Liver (tissue), 3 donors: ENCODE measurements around the gene ZW10.

Experiments used
- EGR1 ChIP-seq, 2 donors: IDR thresholded peaks; 2 replicates each; pipeline ENCODE4 v1.6.1; 2016 to 2018; ENCODE audit warnings: antibody characterized with exemption in 2 of 2, low read depth in 2 of 2
- FOXA2 ChIP-seq: IDR thresholded peaks from 2 replicates; pipeline ENCODE4 v1.6.1; 2016; ENCODE audit warnings: antibody characterized with exemption
- GABPA ChIP-seq, 2 donors: IDR thresholded peaks in 1 of 2; conservative IDR thresholded peaks in 1 of 2; 2 replicates each; pipeline ENCODE4 v1.6.1; 2016; ENCODE audit warnings: antibody characterized with exemption in 2 of 2, mild to moderate bottlenecking in 1 of 2, moderate library complexity in 1 of 2
- HNF4A ChIP-seq, 2 donors: conservative IDR thresholded peaks; 2 replicates each; pipeline ENCODE4 v1.6.1; 2016; ENCODE audit warnings: antibody characterized with exemption in 2 of 2, mild to moderate bottlenecking in 2 of 2
- JUND ChIP-seq, 2 donors: IDR thresholded peaks; 2 replicates each; pipeline ENCODE4 v1.6.1; 2016; ENCODE audit warnings: antibody characterized with exemption in 2 of 2
- RAD21 ChIP-seq, 2 donors: IDR thresholded peaks; 2 replicates each; pipeline ENCODE4 v1.6.1; 2016; ENCODE audit warnings: antibody characterized with exemption in 2 of 2, mild to moderate bottlenecking in 2 of 2
- REST ChIP-seq: IDR thresholded peaks from 2 replicates; pipeline ENCODE4 v1.6.1; 2016; ENCODE audit warnings: antibody characterized with exemption, mild to moderate bottlenecking
- RXRA ChIP-seq, 2 donors: IDR thresholded peaks; 2 replicates each; pipeline ENCODE4 v1.6.1; 2017 to 2018; ENCODE audit warnings: antibody characterized with exemption in 2 of 2, mild to moderate bottlenecking in 1 of 2
- TAF1 ChIP-seq: conservative IDR thresholded peaks from 2 replicates; pipeline ENCODE4 v1.6.1; 2016; ENCODE audit warnings: antibody characterized with exemption, mild to moderate bottlenecking
- YY1 ChIP-seq: IDR thresholded peaks from 2 replicates; pipeline ENCODE4 v1.6.1; 2016; ENCODE audit warnings: antibody characterized with exemption, mild to moderate bottlenecking
- ZBTB33 ChIP-seq: IDR thresholded peaks from 2 replicates; pipeline ENCODE4 v1.6.1; 2016; ENCODE audit warnings: antibody characterized with exemption
- TF ChIP-seq, protein P1 (sequence below): fragments of 150-350 bp; IDR thresholded peaks from 2 replicates; pipeline ENCODE4 v1.5.1; 2017; ENCODE audit warnings: improper control_type of control experiment, low read depth, low read length; ENCODE audit not compliant: missing input control
- TF ChIP-seq, protein P2 (sequence below): IDR thresholded peaks from 2 replicates; pipeline ENCODE4 v1.6.1; 2016; ENCODE audit warnings: antibody characterized with exemption
- donor health status: healthy.
- donor health status: healthy.

GRCh38 chr11:113698515-113698914 is 75.0 kb downstream of the ZW10 start:
- TF ChIP-seq, protein P1, sequence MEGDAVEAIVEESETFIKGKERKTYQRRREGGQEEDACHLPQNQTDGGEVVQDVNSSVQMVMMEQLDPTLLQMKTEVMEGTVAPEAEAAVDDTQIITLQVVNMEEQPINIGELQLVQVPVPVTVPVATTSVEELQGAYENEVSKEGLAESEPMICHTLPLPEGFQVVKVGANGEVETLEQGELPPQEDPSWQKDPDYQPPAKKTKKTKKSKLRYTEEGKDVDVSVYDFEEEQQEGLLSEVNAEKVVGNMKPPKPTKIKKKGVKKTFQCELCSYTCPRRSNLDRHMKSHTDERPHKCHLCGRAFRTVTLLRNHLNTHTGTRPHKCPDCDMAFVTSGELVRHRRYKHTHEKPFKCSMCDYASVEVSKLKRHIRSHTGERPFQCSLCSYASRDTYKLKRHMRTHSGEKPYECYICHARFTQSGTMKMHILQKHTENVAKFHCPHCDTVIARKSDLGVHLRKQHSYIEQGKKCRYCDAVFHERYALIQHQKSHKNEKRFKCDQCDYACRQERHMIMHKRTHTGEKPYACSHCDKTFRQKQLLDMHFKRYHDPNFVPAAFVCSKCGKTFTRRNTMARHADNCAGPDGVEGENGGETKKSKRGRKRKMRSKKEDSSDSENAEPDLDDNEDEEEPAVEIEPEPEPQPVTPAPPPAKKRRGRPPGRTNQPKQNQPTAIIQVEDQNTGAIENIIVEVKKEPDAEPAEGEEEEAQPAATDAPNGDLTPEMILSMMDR: no peak
- TF ChIP-seq ZBTB33 (no peak), GABPA (IDR thresholded peaks at IDR 0.05 in 1 of 2, conservative IDR thresholded peaks at IDR 0.05 in 1 of 2) (no peak), JUND (IDR thresholded peaks at IDR 0.05) (no peak), HNF4A (conservative IDR thresholded peaks at IDR 0.05) (peak; percentile 88 to 89), RXRA (IDR thresholded peaks at IDR 0.05) (peak; percentile 76 to 78), REST (peak; percentile 92), YY1 (no peak), RAD21 (IDR thresholded peaks at IDR 0.05) (peak in 1 of 2 donors; percentile 32), TAF1 (no peak), EGR1 (IDR thresholded peaks at IDR 0.05; ENCODE audit: low read depth in 2 of 2) (no peak), FOXA2 (no peak)
- TF ChIP-seq, protein P2, sequence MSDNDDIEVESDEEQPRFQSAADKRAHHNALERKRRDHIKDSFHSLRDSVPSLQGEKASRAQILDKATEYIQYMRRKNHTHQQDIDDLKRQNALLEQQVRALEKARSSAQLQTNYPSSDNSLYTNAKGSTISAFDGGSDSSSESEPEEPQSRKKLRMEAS: no peak
